Tibial nerve (tissue), 4 donors: ENCODE results near the gene RPL23.

ENCODE experiments used
- CTCF ChIP-seq, 5 experiments: fragments of 200-600 bp in 3 of 5; fragments of 450-650 bp in 2 of 5; sonication (generic) in 3 of 5; IDR thresholded peaks; one replicate each; pipeline ENCODE4 v1.5.1; 2016 to 2019; ENCODE audit warnings: antibody characterized with exemption in 5 of 5, mild to moderate bottlenecking in 3 of 5, moderate library complexity in 2 of 5
- EP300 ChIP-seq, 2 donors: sonication (generic); formaldehyde crosslinking; IDR thresholded peaks; one replicate each; pipeline ENCODE4 v1.6.1; 2017; ENCODE audit warnings: antibody characterized with exemption in 2 of 2, mild to moderate bottlenecking in 1 of 2

DNA sequence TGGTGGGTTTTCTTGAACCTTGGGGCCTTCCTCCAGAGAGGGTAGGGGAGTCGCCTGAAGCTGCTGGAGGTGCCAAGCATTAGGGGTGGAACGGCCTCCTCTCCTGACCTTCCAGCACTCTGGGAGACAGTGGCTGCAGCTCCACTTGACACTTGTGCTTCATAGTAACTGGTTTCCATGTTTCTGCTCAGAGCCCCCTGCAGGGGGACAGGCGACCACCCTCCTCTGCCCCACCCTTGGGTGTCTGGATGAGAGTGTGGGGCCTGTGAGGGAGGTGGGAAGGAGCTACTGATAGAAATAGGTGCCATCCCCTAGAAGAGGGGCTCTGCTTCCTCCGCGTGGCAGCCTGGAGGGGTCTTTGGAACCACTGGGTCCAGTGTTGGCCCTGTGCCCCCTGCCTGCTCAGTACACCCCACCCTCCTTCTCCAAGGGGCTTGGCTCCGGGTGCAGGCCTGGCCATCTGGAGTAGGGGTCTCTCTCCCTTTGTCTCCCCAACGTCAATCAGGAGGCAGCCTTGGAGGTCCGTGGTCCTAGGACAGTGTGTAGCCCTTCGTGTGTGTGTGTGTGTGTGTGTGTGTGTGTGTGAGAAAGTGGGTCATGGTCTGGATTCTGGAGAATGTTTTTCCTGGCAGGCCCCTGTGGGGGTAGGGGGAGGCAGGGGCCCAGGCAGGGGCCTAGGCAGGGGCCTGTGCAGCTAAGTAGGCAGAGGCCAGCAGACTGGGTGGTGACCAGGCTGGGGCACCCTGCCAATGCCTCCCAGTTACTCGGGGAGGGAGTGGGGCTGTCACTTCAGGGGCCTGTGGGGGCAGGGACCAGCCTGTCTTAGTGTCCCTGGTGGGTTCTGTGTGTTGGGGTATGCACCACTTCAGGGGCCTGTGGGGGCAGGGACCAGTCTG lies 21.2 kb upstream of the RPL23 start:
- no peak for TF ChIP-seq CTCF (IDR thresholded peaks at IDR 0.05)
- TF ChIP-seq EP300 (IDR thresholded peaks at IDR 0.05), result no peak
